K562 (cell line): ENCODE results near the gene GFI1B. TPM values are rescaled to one million over a fixed set of nuclear protein-coding genes. Genes with fewer than 3 reads are reported as not detected.

Experiments used
- BACH1 ChIP-seq: fragments of 200-800 bp; sonication (Bioruptor generic); IDR thresholded peaks from 2 replicates; pipeline ENCODE4 v1.6.1; 2016; ENCODE audit warnings: missing genetic modification characterization, missing compliant biosample characterization
- BDP1 ChIP-seq: IDR thresholded peaks from 3 replicates; pipeline ENCODE4 v1.6.1; 2011; ENCODE audit not compliant: insufficient read length, insufficient read depth
- CTBP1 ChIP-seq: fragments of 450-650 bp; IDR thresholded peaks from 2 replicates; pipeline ENCODE4 v1.6.1; 2016; ENCODE audit warnings: borderline replicate concordance
- HNRNPL ChIP-seq: fragments of 200-400 bp; formaldehyde crosslinking; IDR thresholded peaks from 2 replicates; pipeline ENCODE4 v1.6.1; 2017; ENCODE audit warnings: low read depth, mild to moderate bottlenecking, low read length
- MLX ChIP-seq, 2 experiments: fragments of 450-650 bp in 1 of 2; sonication (generic) in 1 of 2; formaldehyde crosslinking; conservative IDR thresholded peaks; 2 replicates each; pipeline versions ENCODE4 v1.4.0 to v1.8.1; 2020 to 2022; ENCODE audit warnings: mild to moderate bottlenecking in 1 of 2, missing genetic modification reagents in 1 of 2
- NKRF ChIP-seq: fragments of 450-650 bp; IDR thresholded peaks from 2 replicates; pipeline ENCODE4 v1.6.1; 2016; ENCODE audit warnings: borderline replicate concordance
- NONO ChIP-seq, 2 experiments: fragments of 200-400 bp in 1 of 2; fragments of 450-650 bp in 1 of 2; formaldehyde crosslinking in 1 of 2; IDR thresholded peaks; 2 replicates each; pipeline ENCODE4 v1.6.1; 2017; ENCODE audit warnings: low read depth in 2 of 2, mild to moderate bottlenecking in 2 of 2, moderate library complexity in 2 of 2, low read length in 1 of 2
- NR2C2 ChIP-seq, 2 experiments: fragments of 200-800 bp in 1 of 2; sonication (Bioruptor generic) in 1 of 2; sonication (generic) in 1 of 2; formaldehyde crosslinking in 1 of 2; IDR thresholded peaks; 2 replicates each; pipeline versions ENCODE4 v1.6.1 to v1.8.0; 2016 to 2022; ENCODE audit warnings: mild to moderate bottlenecking in 1 of 2, missing compliant biosample characterization in 1 of 2, missing genetic modification characterization in 1 of 2, missing genetic modification reagents in 1 of 2
- NR3C1 ChIP-seq: sonication (generic); formaldehyde crosslinking; IDR thresholded peaks from 2 replicates; pipeline ENCODE4 v1.8.1; 2022; ENCODE audit warnings: missing genetic modification reagents
- PCBP2 ChIP-seq: fragments of 200-400 bp; formaldehyde crosslinking; IDR thresholded peaks from 2 replicates; pipeline ENCODE4 v1.6.1; 2018; ENCODE audit warnings: low read length, low read depth, mild to moderate bottlenecking, moderate library complexity; ENCODE audit not compliant: poor library complexity, severe bottlenecking
- PPARD ChIP-seq: fragments of 250-450 bp; sonication (Bioruptor Pico); IDR thresholded peaks from 2 replicates; pipeline ENCODE4 v1.8.0; 2022; ENCODE audit warnings: inconsistent platforms, mild to moderate bottlenecking, moderate library complexity
- PRMT5 ChIP-seq: sonication (generic); formaldehyde crosslinking; IDR thresholded peaks from 2 replicates; pipeline ENCODE4 v1.5.0; 2020; ENCODE audit warnings: missing genetic modification reagents
- RBM25 ChIP-seq: fragments of 200-400 bp; formaldehyde crosslinking; IDR thresholded peaks from 2 replicates; pipeline ENCODE4 v1.6.1; 2018; ENCODE audit warnings: low read length, low read depth, moderate library complexity; ENCODE audit not compliant: severe bottlenecking
- RBM39 ChIP-seq: fragments of 200-400 bp; formaldehyde crosslinking; optimal IDR thresholded peaks from 2 replicates; pipeline ENCODE3; 2018; ENCODE audit warnings: low read depth, low read length
- RFX7 ChIP-seq: fragments of 250-450 bp; sonication (Bioruptor Pico); IDR thresholded peaks from 2 replicates; pipeline ENCODE4 v1.5.1; 2021; ENCODE audit warnings: mild to moderate bottlenecking
- STAT6 ChIP-seq: sonication (generic); formaldehyde crosslinking; IDR thresholded peaks from 2 replicates; pipeline ENCODE4 v1.8.1; 2023; ENCODE audit warnings: mild to moderate bottlenecking, missing genetic modification reagents
- TCF3 ChIP-seq: sonication (generic); formaldehyde crosslinking; IDR thresholded peaks from 2 replicates; pipeline ENCODE4 v1.4.0; 2020; ENCODE audit warnings: mild to moderate bottlenecking, missing genetic modification reagents
- U2AF2 ChIP-seq: fragments of 200-400 bp; formaldehyde crosslinking; optimal IDR thresholded peaks from 2 replicates; pipeline ENCODE3; 2017; ENCODE audit warnings: low read depth, mild to moderate bottlenecking, low read length
- WHSC1 ChIP-seq: IDR thresholded peaks from one replicate; pipeline ENCODE4 v1.6.1; 2012; ENCODE audit warnings: low read length, control low read depth, inconsistent platforms
- ZBTB17 ChIP-seq: fragments of 450-650 bp; formaldehyde crosslinking; IDR thresholded peaks from 2 replicates; pipeline ENCODE4 v1.4.0; 2020; ENCODE audit warnings: mild to moderate bottlenecking
- ZNF398 ChIP-seq: fragments of 250-450 bp; sonication (Bioruptor Pico); IDR thresholded peaks from 2 replicates; pipeline ENCODE4 v1.8.0; 2021; ENCODE audit warnings: moderate library complexity, mild to moderate bottlenecking, inconsistent platforms
- ZNF41 ChIP-seq: fragments of 250-450 bp; sonication (Bioruptor Pico); conservative IDR thresholded peaks from 2 replicates; pipeline ENCODE4 v1.4.0; 2020; ENCODE audit warnings: mild to moderate bottlenecking
- ZNF696 ChIP-seq: fragments of 250-450 bp; sonication (Bioruptor Pico); conservative IDR thresholded peaks from 2 replicates; pipeline ENCODE4 v1.4.0; 2020; ENCODE audit warnings: mild to moderate bottlenecking, moderate library complexity
- ZNF778 ChIP-seq: fragments of 450-650 bp; formaldehyde crosslinking; IDR thresholded peaks from 2 replicates; pipeline ENCODE4 v1.4.0; 2020; ENCODE audit warnings: mild to moderate bottlenecking, moderate library complexity
- polyA plus RNA-seq, 8 experiments: library from polyadenylated mRNA; depleted of rRNA in 4 of 8; stranded (reverse) in 5 of 8; unstranded in 3 of 8; fragments of >200 nt; fragmentation: Nextera tagmentation in 2 of 8; fragmentation: Illumina TruSeq in 1 of 8; extraction: Ambion mirVana in 2 of 8; extraction: Trizol in 1 of 8; gene quantifications; 2 replicates each; pipeline versions ENCODE4 v1.2.1 to v1.2.3, GENCODE V29; 2011 to 2014; ENCODE audit warnings: inconsistent platforms in 1 of 8, missing spikeins in 1 of 8
- total RNA-seq, 7 experiments: library from RNA; depleted of rRNA in 6 of 7; stranded (reverse); fragments of >200 nt in 6 of 7; fragmentation: Illumina TruSeq in 2 of 7; extraction: Trizol in 2 of 7; gene quantifications; 2 replicates each; pipeline versions ENCODE4 v1.2.1 to v1.2.3, GENCODE V29; 2011 to 2021; ENCODE audit warnings: low replicate concordance in 1 of 7

The GFI1B gene
- total and polyA plus RNA-seq, 9 of the 15 experiments (the other 6 are each of a cell fraction or from before 2014, with no cell fraction given), result 8.0 to 75.7 (median 34.5) TPM

- no peak for TF ChIP-seq CTBP1
- TF ChIP-seq RBM39, result peak; percentile 8
- no peak for TF ChIP-seq RBM25
- no peak for TF ChIP-seq MLX (CRISPR knock-in tag; conservative IDR thresholded peaks at IDR 0.05)
- TF ChIP-seq ZNF41 (CRISPR knock-in tag), result no peak
- peak; percentile 58; the same call in 1 of the 2 replicates for TF ChIP-seq NKRF
- TF ChIP-seq BDP1, result no peak
- TF ChIP-seq ZNF696 (CRISPR knock-in tag), result no peak
- no peak for TF ChIP-seq ZBTB17 (CRISPR knock-in tag)
- TF ChIP-seq TCF3, result no peak
- TF ChIP-seq ZNF778, result no peak
- TF ChIP-seq ZNF398, result no peak
- TF ChIP-seq STAT6 (CRISPR knock-in tag), result no peak
- TF ChIP-seq PCBP2, result peak; percentile 79
- TF ChIP-seq NONO (IDR thresholded peaks at IDR 0.05; ENCODE audit: low read depth in 2 of 2, low read length in 1 of 2), result no peak
- no peak for TF ChIP-seq NR2C2 (CRISPR knock-in tag; IDR thresholded peaks at IDR 0.05)
- peak; percentile 62 for TF ChIP-seq NR2C2 (tag; IDR thresholded peaks at IDR 0.05)
- no peak for TF ChIP-seq PPARD (CRISPR knock-in tag)
- no peak for TF ChIP-seq NR3C1
- no peak for TF ChIP-seq U2AF2
- no peak for TF ChIP-seq RFX7 (CRISPR knock-in tag)
- TF ChIP-seq PRMT5, result no peak
- TF ChIP-seq BACH1 (tag), result no peak
- TF ChIP-seq HNRNPL, result no peak
- TF ChIP-seq WHSC1, result no peak
These were observed 413 bp upstream of the GFI1B start (continued) for GRCh38 chr9:132978112-132978450.
